Parathyroid adenoma (tissue), 2 donors: Measurements from ENCODE around the gene H19.

Experiments used
- H2AFZ ChIP-seq: fragments of 300-600 bp; sonication (generic); one replicate; pipeline ENCODE4 v1.7.0; 2017; ENCODE audit warnings: antibody characterized with exemption, mild to moderate bottlenecking
- H3K27ac ChIP-seq: fragments of 300-600 bp; sonication (generic); one replicate; pipeline ENCODE4 v1.7.0; 2017
- H3K27me3 ChIP-seq: fragments of 300-600 bp; sonication (generic); one replicate; pipeline ENCODE4 v1.7.0; 2017; ENCODE audit warnings: low read length; ENCODE audit not compliant: control insufficient read depth, insufficient read depth
- H3K36me3 ChIP-seq: fragments of 300-600 bp; sonication (generic); one replicate; pipeline ENCODE4 v1.7.0; 2017; ENCODE audit warnings: low read length; ENCODE audit not compliant: control insufficient read depth, insufficient read depth
- H3K4me1 ChIP-seq: fragments of 300-600 bp; sonication (generic); one replicate; pipeline ENCODE4 v1.7.0; 2017; ENCODE audit warnings: control low read depth
- H3K4me2 ChIP-seq: fragments of 300-600 bp; sonication (generic); one replicate; pipeline ENCODE4 v1.7.0; 2017; ENCODE audit warnings: low read length
- H3K4me3 ChIP-seq: fragments of 300-600 bp; sonication (generic); one replicate; pipeline ENCODE4 v1.7.0; 2017; ENCODE audit warnings: low read depth, low read length
- H3K79me2 ChIP-seq: fragments of 300-600 bp; sonication (generic); one replicate; pipeline ENCODE4 v1.7.0; 2017; ENCODE audit warnings: control low read depth
- H3K9ac ChIP-seq: fragments of 300-600 bp; sonication (generic); one replicate; pipeline ENCODE4 v1.7.0; 2017; ENCODE audit warnings: mild to moderate bottlenecking
- H3K9me3 ChIP-seq: fragments of 300-600 bp; sonication (generic); one replicate; pipeline ENCODE4 v1.7.0; 2017; ENCODE audit warnings: low read length; ENCODE audit not compliant: control insufficient read depth
- TF ChIP-seq, protein P1 (sequence below): fragments of 300-600 bp; sonication (generic); IDR thresholded peaks from one replicate; pipeline ENCODE4 v1.7.0; 2017; ENCODE audit warnings: antibody characterized with exemption, mild to moderate bottlenecking
- donor health status: primary hyperparathyroidism.

H19 gene

DNA sequence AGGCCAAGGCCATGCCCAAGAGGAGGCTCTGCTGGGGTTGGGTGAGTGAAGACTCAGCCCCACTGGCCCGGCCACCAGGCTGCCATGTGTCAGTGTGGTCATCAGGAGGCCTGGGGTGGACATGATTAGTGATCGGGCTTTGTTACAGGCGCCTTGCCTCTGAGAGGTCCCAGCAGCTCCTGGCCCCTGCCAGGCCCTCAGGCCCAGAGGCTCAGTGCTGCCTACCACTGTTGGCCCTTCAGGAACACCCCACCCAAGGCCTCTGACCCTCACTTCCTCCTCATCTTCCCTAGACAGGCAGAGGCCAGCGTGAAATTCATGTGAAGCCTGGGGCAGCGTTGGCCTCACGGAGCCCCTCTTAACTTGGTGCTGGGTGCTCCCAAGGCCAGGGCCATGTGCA, 48.3 kb downstream of the H19 start:
- no peak overlapping the region for H3K4me2 ChIP-seq
- no peaks in the 10 kb centered on the region for H3K79me2 ChIP-seq
- no peak overlapping the region for H3K9ac ChIP-seq
- H3K27ac ChIP-seq: no peak overlapping the region
- no peaks in the 10 kb centered on the region for H3K27me3 ChIP-seq
- H3K9me3 ChIP-seq: no peaks in the 10 kb centered on the region
- no peak overlapping the region for H3K4me3 ChIP-seq
- H3K36me3 ChIP-seq: no peaks in the 10 kb centered on the region
- TF ChIP-seq, protein P1, sequence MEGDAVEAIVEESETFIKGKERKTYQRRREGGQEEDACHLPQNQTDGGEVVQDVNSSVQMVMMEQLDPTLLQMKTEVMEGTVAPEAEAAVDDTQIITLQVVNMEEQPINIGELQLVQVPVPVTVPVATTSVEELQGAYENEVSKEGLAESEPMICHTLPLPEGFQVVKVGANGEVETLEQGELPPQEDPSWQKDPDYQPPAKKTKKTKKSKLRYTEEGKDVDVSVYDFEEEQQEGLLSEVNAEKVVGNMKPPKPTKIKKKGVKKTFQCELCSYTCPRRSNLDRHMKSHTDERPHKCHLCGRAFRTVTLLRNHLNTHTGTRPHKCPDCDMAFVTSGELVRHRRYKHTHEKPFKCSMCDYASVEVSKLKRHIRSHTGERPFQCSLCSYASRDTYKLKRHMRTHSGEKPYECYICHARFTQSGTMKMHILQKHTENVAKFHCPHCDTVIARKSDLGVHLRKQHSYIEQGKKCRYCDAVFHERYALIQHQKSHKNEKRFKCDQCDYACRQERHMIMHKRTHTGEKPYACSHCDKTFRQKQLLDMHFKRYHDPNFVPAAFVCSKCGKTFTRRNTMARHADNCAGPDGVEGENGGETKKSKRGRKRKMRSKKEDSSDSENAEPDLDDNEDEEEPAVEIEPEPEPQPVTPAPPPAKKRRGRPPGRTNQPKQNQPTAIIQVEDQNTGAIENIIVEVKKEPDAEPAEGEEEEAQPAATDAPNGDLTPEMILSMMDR: no peak
- H3K4me1 ChIP-seq: no peaks in the 10 kb centered on the region
- no peak overlapping the region for H2AFZ ChIP-seq

DNA sequence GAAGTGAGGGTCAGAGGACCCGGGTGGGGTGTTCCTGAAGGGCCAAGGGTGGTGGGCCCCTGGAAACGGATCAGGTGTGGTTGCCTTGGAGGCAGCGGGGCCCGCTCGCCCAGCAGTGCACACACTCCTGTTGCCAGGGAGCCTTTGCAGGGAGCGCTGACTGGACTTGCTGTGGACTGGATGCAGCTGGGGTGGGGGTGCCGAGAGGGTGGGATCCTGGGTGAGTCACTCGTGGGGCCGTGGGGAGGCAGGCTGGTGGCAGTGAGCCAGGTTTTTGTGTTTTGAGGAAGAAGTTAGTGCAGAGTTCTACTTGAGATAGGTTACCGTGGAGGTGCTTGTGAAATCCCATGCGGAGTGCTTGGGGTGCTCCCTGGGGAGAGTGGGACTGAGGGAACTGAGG, 49.3 kb downstream of the H19 start:
- Histone ChIP-seq H3K27ac (no peak overlapping the region), H3K9me3 (no peaks in the 10 kb centered on the region), H3K36me3 (no peaks in the 10 kb centered on the region), H3K4me3 (no peak overlapping the region), H3K4me1 (no peaks in the 10 kb centered on the region), H2AFZ (no peak overlapping the region), H3K9ac (no peak overlapping the region), H3K79me2 (no peaks in the 10 kb centered on the region), H3K4me2 (no peak overlapping the region), H3K27me3 (no peaks in the 10 kb centered on the region)
- TF ChIP-seq, protein P1: no peak

DNA sequence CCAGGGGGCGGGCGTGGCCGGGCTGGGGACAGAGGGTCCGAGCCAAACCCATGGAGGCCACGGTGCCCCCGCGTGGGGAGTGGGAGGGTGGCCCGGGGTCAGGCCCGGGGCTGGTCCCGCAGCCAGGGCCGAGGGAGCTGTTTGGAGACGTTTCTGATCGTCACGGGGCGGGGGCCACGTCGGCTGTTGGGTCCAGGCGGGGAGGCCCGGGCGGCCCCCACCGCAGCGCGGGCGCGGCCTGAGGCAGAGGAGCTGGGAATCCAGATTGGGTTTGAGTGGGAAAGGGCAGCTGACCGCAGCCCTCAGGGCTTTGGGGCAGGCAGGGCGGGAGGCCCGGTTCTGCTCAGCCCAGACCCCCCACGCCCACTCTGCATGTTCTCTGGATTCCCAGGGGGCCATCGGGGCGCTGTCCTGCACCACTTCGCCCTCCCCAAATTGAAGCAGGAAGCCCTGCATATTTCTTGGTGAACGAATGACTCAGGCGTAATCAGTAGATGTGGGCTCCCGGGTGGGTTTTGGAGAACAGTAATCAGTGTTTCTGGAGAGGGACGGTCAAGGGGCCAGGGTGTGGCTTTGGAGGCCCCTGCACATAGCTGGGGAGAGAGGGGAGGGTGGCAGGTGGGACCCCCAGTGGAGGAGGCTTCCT, 49.9 kb downstream of the H19 start:
- TF ChIP-seq, protein P1: no peak
- Histone ChIP-seq H3K9ac (no peak overlapping the region), H2AFZ (no peak overlapping the region), H3K79me2 (no peaks in the 10 kb centered on the region), H3K4me1 (no peaks in the 10 kb centered on the region), H3K4me3 (no peak overlapping the region), H3K27me3 (no peaks in the 10 kb centered on the region), H3K36me3 (no peaks in the 10 kb centered on the region), H3K9me3 (no peaks in the 10 kb centered on the region), H3K4me2 (no peak overlapping the region), H3K27ac (no peak overlapping the region)

DNA sequence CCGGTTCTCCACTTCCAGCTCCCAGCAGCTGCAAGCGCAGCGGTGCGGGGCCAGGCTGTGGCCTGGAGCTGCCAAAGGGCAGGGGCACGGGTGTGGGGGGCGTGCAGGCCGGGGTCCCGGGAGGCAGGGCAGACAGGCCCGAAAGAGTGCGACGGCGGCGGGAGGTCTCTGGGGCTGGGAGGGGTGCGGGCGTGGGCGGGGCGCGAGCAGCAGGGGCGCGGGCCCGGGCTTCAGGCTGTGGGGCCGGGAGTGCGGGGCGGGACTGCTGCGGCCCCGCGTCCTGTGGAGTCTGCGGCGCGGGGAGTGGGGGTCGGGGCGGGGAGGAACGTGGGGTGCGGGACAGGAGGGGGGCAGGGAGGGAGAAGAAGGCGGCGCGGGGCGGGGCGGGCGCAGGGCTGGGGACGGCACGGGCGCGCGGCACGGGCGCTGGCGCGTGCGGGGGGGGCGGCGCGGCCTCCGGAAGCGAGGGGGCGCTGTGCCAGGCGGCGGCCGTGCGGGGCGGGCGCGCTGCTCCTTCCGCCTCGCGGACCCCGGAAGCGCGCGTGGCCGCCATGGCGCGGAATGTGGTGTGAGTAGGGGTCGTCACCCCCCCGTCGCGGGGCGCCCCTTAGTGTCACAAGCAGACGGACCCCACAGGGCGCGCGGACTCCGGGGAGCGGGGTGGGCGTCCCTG, 50.7 kb downstream of the H19 start, which contains the start of gene MRPL23:
Gene MRPL23, plus strand, starts transcription at position 521 of the 673 bp plus-strand sequence. Its CDS starts 31 bp downstream, at position 552.
- no peaks in the 10 kb centered on the region for H3K79me2 ChIP-seq
- TF ChIP-seq, protein P1: no peak
- H3K4me2 ChIP-seq: no peak within 1 kb of the TSS
- H3K4me1 ChIP-seq: no peaks in the 10 kb centered on the region
- no peak within 1 kb of the TSS for H2AFZ ChIP-seq
- no peaks in the 10 kb centered on the region for H3K27me3 ChIP-seq
- no peak within 1 kb of the TSS for H3K27ac ChIP-seq
- no peaks in the 10 kb centered on the region for H3K9me3 ChIP-seq
- H3K9ac ChIP-seq: no peak within 1 kb of the TSS
- H3K4me3 ChIP-seq: no peak within 1 kb of the TSS
- no peaks in the 10 kb centered on the region for H3K36me3 ChIP-seq
